Measurements from ENCODE around the gene ACSL6. TPM values are rescaled to one million over a fixed set of nuclear protein-coding genes. Genes with fewer than 3 reads are reported as not detected.

Gene ACSL6
- total RNA-seq, 2 donors from 2014 or later: 0.23 to 7.9 TPM

DNA sequence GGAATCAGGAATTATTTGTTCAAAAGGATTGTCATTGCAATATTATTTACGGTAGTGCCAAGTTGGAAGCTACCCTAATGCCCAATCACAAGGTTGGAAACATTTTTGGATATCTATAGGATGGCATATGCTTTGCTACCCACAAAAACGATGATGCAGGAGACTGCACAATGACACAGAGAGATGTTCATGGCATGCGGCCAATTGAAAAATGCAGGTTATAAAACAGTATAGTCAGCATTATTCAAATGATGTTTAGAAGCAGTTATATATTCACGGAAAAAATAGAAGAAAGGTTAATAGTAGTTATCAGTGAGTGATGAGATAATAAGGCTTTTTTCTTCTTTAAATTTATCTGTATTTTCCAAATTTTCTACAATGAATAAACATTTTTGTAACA lies 5.9 kb upstream of the ACSL6 start:
- Histone ChIP-seq H3K27me3 (replicated peaks; ENCODE audit: insufficient read depth) (no peaks in the 10 kb centered on the region), H3K4me3 (no peak overlapping the region), H3K27ac (no peak overlapping the region), H3K36me3 (no peaks in the 10 kb centered on the region), H3K4me1 (replicated peaks) (no peaks in the 10 kb centered on the region), H3K9me3 (no peaks in the 10 kb centered on the region)
- TF ChIP-seq, protein P1, sequence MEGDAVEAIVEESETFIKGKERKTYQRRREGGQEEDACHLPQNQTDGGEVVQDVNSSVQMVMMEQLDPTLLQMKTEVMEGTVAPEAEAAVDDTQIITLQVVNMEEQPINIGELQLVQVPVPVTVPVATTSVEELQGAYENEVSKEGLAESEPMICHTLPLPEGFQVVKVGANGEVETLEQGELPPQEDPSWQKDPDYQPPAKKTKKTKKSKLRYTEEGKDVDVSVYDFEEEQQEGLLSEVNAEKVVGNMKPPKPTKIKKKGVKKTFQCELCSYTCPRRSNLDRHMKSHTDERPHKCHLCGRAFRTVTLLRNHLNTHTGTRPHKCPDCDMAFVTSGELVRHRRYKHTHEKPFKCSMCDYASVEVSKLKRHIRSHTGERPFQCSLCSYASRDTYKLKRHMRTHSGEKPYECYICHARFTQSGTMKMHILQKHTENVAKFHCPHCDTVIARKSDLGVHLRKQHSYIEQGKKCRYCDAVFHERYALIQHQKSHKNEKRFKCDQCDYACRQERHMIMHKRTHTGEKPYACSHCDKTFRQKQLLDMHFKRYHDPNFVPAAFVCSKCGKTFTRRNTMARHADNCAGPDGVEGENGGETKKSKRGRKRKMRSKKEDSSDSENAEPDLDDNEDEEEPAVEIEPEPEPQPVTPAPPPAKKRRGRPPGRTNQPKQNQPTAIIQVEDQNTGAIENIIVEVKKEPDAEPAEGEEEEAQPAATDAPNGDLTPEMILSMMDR (IDR thresholded peaks at IDR 0.05): no peak
- TF ChIP-seq POLR2AphosphoS5 (IDR thresholded peaks at IDR 0.05): no peak
- no peak for TF ChIP-seq POLR2A (IDR thresholded peaks at IDR 0.05)
- no peak for DNase-seq (ENCODE audit: low spot score)
- 73% methylated on average over 4 of the region's 4 CpGs for WGBS
- intact Hi-C loops (cut with DNase I): no loop called here

DNA sequence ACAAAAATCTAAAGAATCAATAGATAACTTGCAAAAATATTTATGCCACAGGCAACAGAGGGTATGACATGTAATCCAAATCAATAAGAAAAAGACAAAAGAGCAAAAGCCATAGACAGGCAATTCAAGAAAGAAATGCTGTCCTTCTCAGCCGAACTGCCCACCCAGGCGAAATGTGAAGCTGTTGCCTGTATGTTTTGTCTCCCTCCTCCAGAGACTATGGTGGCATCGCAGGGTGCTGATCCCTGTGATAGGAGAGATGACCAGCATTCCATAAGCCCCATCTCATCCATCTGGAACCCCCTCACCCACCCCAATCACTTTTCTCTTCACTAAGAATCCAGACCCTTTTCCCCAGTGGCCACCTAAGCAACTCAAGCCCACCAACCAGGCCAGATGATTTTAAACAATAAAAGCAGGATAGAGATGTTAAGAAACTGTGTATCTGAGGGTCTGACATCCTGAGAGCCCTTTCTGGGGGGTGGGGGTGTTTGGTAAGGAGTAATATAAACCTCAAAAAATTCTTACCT lies 5.3 kb upstream of the ACSL6 start:
- no peak overlapping the region for H3K27ac ChIP-seq
- H3K4me3 ChIP-seq: no peak overlapping the region
- WGBS: 89% methylated on average over 3 of the region's 3 CpGs
- no peaks in the 10 kb centered on the region for H3K27me3 ChIP-seq (replicated peaks; ENCODE audit: insufficient read depth)
- H3K9me3 ChIP-seq: no peaks in the 10 kb centered on the region
- no peaks in the 10 kb centered on the region for H3K36me3 ChIP-seq
- DNase-seq (ENCODE audit: low spot score): no peak
- intact Hi-C loops (cut with DNase I): no loop called here
- TF ChIP-seq, protein P1 (IDR thresholded peaks at IDR 0.05): no peak
- TF ChIP-seq POLR2A (IDR thresholded peaks at IDR 0.05) (no peak), POLR2AphosphoS5 (IDR thresholded peaks at IDR 0.05) (no peak)
- H3K4me1 ChIP-seq (replicated peaks): no peaks in the 10 kb centered on the region

- H3K36me3 ChIP-seq: no peaks in the 10 kb centered on the region
- TF ChIP-seq POLR2AphosphoS5 (IDR thresholded peaks at IDR 0.05) (no peak), POLR2A (IDR thresholded peaks at IDR 0.05) (no peak)
- TF ChIP-seq, protein P1 (IDR thresholded peaks at IDR 0.05): no peak
- 100% methylated on average over 2 of the region's 2 CpGs for WGBS
- intact Hi-C loops (cut with DNase I): no loop called here
- H3K9me3 ChIP-seq: no peaks in the 10 kb centered on the region
- no peak overlapping the region for H3K27ac ChIP-seq
- DNase-seq (ENCODE audit: low spot score): no peak
- no peaks in the 10 kb centered on the region for H3K4me1 ChIP-seq (replicated peaks)
- no peak overlapping the region for H3K4me3 ChIP-seq
- H3K27me3 ChIP-seq (replicated peaks; ENCODE audit: insufficient read depth): no peaks in the 10 kb centered on the region
Measured at GRCh38 chr5:132013711-132014110, 2.3 kb upstream of the ACSL6 start.

- DNase-seq (ENCODE audit: low spot score): no peak
- no peaks in the 10 kb centered on the region for H3K27me3 ChIP-seq (replicated peaks; ENCODE audit: insufficient read depth)
Measured at GRCh38 chr5:132013006-132013689, 1.7 kb upstream of the ACSL6 start.

More at GRCh38 chr5:132013006-132013689, 1.7 kb upstream of the ACSL6 start:
- Histone ChIP-seq H3K4me3 (no peak overlapping the region), H3K36me3 (no peaks in the 10 kb centered on the region), H3K27ac (no peak overlapping the region), H3K4me1 (replicated peaks) (no peaks in the 10 kb centered on the region), H3K9me3 (no peaks in the 10 kb centered on the region)
- WGBS: 82% methylated on average over 5 of the region's 5 CpGs
- TF ChIP-seq POLR2A (IDR thresholded peaks at IDR 0.05) (no peak), POLR2AphosphoS5 (IDR thresholded peaks at IDR 0.05) (no peak)
- TF ChIP-seq, protein P1 (IDR thresholded peaks at IDR 0.05): no peak
- intact Hi-C loops (cut with DNase I): no loop called here
